Liver (tissue), 3 donors: ENCODE data around the gene GRB7.

Experiments used
- ATF3 ChIP-seq: IDR thresholded peaks from 2 replicates; pipeline ENCODE4 v1.6.1; 2016; ENCODE audit warnings: antibody characterized with exemption
- CTCF ChIP-seq: fragments of 150-350 bp; IDR thresholded peaks from 2 replicates; pipeline ENCODE4 v1.5.1; 2017; ENCODE audit warnings: improper control_type of control experiment, low read depth, low read length; ENCODE audit not compliant: missing input control
- HNF4A ChIP-seq, 2 donors: conservative IDR thresholded peaks; 2 replicates each; pipeline ENCODE4 v1.6.1; 2016; ENCODE audit warnings: antibody characterized with exemption in 2 of 2, mild to moderate bottlenecking in 2 of 2
- JUND ChIP-seq, 2 donors: IDR thresholded peaks; 2 replicates each; pipeline ENCODE4 v1.6.1; 2016; ENCODE audit warnings: antibody characterized with exemption in 2 of 2
- RAD21 ChIP-seq, 2 donors: IDR thresholded peaks; 2 replicates each; pipeline ENCODE4 v1.6.1; 2016; ENCODE audit warnings: antibody characterized with exemption in 2 of 2, mild to moderate bottlenecking in 2 of 2
- TAF1 ChIP-seq: conservative IDR thresholded peaks from 2 replicates; pipeline ENCODE4 v1.6.1; 2016; ENCODE audit warnings: antibody characterized with exemption, mild to moderate bottlenecking
- YY1 ChIP-seq: IDR thresholded peaks from 2 replicates; pipeline ENCODE4 v1.6.1; 2016; ENCODE audit warnings: antibody characterized with exemption, mild to moderate bottlenecking
- ZBTB33 ChIP-seq: IDR thresholded peaks from 2 replicates; pipeline ENCODE4 v1.6.1; 2016; ENCODE audit warnings: antibody characterized with exemption
- TF ChIP-seq, protein P1 (sequence below): IDR thresholded peaks from 2 replicates; pipeline ENCODE4 v1.6.1; 2016; ENCODE audit warnings: antibody characterized with exemption
- donor health status: healthy.
- donor health status: healthy.

GRCh38 chr17:39787041-39787440, 49.3 kb downstream of the GRB7 start:
- TF ChIP-seq, protein P1, sequence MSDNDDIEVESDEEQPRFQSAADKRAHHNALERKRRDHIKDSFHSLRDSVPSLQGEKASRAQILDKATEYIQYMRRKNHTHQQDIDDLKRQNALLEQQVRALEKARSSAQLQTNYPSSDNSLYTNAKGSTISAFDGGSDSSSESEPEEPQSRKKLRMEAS = no peak
- TF ChIP-seq CTCF = no peak
- no peak for TF ChIP-seq ATF3
- TF ChIP-seq TAF1 = no peak
- TF ChIP-seq ZBTB33 = no peak
- TF ChIP-seq JUND (IDR thresholded peaks at IDR 0.05) = no peak
- no peak for TF ChIP-seq YY1
- TF ChIP-seq HNF4A (conservative IDR thresholded peaks at IDR 0.05) = no peak
- no peak for TF ChIP-seq RAD21 (IDR thresholded peaks at IDR 0.05)
